Activated CD8-positive, alpha-beta memory T cell treated with anti-CD3 and anti-CD28 coated beads for 1 hour (primary cell): ENCODE data around the gene MOGAT2.

Experiments
- DNase-seq, 2 donors: peaks; one replicate each; pipeline ENCODE4 v3.0.0-alpha.2; 2020; ENCODE audit warnings: low read depth in 1 of 2; ENCODE audit errors: extremely low read depth in 1 of 2

The MOGAT2 gene

GRCh38 chr11:75776546-75776945 is 58.9 kb downstream of the MOGAT2 start:
- DNase-seq: no peak

DNA sequence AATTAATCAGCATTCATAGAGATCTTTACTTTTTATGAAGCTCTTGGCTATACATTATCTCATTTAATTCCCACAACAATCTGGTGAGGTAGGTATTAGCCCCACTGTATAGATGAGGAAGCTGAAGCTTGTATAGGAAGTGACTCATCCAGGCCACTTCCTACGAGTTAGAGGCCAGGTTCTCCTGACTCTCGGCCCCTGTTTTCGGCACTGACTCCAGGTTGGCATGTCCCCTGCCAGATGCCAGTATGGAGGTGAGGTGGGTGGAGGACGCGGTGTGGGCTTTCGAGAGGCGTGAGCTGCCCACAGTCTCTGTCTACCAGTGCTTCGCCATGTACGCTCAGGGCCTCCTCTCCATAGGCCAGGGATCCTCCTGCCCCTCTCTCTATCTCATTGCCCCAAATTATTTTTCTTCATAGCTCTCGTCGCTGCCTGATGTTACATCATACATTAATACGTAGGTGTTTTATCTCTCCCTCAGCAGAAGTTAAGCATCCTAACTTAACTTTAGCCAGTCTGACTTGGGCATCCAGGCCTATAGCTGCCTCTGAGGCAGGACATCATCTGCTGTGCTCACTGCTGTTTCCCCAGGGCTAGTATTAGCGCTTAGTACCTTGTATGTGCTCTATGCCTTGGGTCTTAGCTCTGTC is 59.9 kb downstream of the MOGAT2 start:
- no peak for DNase-seq

DNA sequence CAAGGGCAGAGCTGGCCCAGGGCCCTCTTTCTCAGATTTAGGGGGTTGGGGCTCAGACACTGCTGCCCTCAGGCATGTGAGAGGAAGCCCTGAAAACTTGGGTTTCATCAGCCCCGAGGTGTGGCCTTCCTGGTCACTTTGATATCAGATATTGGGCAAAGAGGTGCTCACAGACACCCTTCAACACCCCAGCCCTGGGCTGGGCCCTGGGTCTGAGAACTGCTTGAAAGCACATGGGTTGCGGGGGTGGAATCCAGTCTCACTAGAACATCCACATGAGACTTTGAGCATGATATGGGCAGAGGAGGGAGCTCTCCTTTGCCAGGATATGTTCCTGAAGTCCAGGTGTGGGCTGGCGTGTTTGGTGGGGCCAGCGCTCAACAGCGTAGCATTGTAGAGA is 61.3 kb downstream of the MOGAT2 start:
- no peak for DNase-seq

DNA sequence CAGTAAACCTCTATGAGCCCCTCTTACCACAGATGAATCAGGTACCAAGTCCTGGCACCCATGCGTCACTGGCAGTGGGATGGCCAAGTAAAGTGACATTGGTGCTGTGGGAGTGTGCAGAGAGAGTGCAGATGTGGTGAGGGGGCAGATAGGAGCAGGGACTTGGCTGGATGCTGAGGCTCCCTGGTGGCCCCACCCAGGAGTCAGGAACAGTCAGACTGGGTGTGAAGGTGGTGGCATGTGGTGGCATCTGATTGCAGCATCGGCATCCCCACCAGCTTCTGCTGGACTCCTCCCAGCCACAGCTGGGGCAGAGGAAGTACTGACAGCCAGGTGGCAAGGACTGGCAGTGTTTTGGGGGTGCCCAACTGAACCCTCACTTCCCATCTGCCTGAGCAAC is 62.3 kb downstream of the MOGAT2 start:
- no peak for DNase-seq

- no peak for DNase-seq
Observed at GRCh38 chr11:75780888-75781287, 63.2 kb downstream of the MOGAT2 start.

DNA sequence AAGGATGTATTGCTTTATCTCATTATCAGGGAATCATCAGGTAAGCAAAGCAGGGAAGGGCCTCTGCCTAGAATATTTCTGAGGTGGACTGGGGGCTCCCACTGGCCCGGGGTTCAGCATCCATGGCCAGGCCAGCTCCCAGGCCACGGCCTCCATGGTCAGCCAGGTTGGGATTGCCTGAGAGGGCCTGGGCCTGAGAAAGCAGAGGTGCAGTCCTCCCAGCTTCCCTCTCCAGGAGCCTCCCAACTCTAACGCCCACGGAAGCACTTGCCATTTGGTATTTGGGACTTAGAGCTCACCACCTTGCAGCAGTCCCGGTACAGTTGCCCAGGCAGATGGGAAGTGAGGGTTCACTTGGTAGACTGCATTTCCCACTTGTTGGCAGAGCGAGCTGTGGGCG is 63.7 kb downstream of the MOGAT2 start:
- no peak for DNase-seq

GRCh38 chr11:75781831-75782230 is 64.2 kb downstream of the MOGAT2 start:
- no peak for DNase-seq
